Measurements from ENCODE around the gene COBLL1.

GRCh38 chr2:164734196-164734595 lies 107.4 kb downstream of the COBLL1 start:
- TF ChIP-seq, protein P1, sequence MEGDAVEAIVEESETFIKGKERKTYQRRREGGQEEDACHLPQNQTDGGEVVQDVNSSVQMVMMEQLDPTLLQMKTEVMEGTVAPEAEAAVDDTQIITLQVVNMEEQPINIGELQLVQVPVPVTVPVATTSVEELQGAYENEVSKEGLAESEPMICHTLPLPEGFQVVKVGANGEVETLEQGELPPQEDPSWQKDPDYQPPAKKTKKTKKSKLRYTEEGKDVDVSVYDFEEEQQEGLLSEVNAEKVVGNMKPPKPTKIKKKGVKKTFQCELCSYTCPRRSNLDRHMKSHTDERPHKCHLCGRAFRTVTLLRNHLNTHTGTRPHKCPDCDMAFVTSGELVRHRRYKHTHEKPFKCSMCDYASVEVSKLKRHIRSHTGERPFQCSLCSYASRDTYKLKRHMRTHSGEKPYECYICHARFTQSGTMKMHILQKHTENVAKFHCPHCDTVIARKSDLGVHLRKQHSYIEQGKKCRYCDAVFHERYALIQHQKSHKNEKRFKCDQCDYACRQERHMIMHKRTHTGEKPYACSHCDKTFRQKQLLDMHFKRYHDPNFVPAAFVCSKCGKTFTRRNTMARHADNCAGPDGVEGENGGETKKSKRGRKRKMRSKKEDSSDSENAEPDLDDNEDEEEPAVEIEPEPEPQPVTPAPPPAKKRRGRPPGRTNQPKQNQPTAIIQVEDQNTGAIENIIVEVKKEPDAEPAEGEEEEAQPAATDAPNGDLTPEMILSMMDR (conservative IDR thresholded peaks at IDR 0.05; ENCODE audit: low read depth, low read length), result no peak
- TF ChIP-seq POLR2A (IDR thresholded peaks at IDR 0.05; ENCODE audit: low read depth, low read length) (no peak), RAD21 (IDR thresholded peaks at IDR 0.05; ENCODE audit: low read length) (no peak)
